OCI-LY3 (cell line): Measurements from ENCODE around the gene RAB11FIP4.

Experiments used
- EZH2phosphoT487 ChIP-seq: fragments of 200-600 bp; shearing (Covaris generic); IDR thresholded peaks from 2 replicates; pipeline ENCODE4 v1.6.1; 2018; ENCODE audit warnings: antibody characterized with exemption, mixed run types, low read depth
- TF ChIP-seq, protein P1 (sequence below): fragments of 200-600, 300-600 bp; sonication (generic); IDR thresholded peaks from 2 replicates; pipeline ENCODE4 v1.5.1; 2014; ENCODE audit warnings: antibody characterized with exemption, low read length, low read depth

DNA sequence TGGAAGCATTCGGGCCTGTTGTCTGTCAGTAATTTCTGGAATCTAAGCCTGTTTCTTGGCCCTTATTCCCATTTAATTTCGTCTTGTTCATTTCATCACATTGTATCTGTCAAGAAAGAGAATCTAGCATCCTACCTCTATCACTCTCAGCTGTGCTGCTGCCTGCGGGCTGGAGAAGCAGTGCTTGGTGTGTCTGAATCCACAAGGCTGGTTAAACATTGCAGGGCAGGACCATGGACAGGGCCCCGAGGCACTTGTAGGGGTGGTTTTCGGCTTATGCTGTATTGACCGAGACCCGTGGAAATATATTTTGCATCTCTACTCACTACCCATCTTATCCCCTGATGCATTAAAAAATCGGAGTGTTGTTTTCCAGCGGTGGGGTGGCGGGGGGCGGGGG, 3.1 kb downstream of the RAB11FIP4 start:
- TF ChIP-seq, protein P1, sequence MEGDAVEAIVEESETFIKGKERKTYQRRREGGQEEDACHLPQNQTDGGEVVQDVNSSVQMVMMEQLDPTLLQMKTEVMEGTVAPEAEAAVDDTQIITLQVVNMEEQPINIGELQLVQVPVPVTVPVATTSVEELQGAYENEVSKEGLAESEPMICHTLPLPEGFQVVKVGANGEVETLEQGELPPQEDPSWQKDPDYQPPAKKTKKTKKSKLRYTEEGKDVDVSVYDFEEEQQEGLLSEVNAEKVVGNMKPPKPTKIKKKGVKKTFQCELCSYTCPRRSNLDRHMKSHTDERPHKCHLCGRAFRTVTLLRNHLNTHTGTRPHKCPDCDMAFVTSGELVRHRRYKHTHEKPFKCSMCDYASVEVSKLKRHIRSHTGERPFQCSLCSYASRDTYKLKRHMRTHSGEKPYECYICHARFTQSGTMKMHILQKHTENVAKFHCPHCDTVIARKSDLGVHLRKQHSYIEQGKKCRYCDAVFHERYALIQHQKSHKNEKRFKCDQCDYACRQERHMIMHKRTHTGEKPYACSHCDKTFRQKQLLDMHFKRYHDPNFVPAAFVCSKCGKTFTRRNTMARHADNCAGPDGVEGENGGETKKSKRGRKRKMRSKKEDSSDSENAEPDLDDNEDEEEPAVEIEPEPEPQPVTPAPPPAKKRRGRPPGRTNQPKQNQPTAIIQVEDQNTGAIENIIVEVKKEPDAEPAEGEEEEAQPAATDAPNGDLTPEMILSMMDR = no peak
- no peak for TF ChIP-seq EZH2phosphoT487
